Stimulated activated CD4-positive, alpha-beta T cell treated with anti-CD3 and anti-CD28 coated beads, Interleukin-4, amount 100 ng/mL, for 24 hours (primary cell): ENCODE data around the gene GALNT18.
"Not testable (repeated sequence)": the region's sequence is repeated elsewhere in the genome, so short reads cannot be mapped to it uniquely, and the experiment has no call there.

Source experiments
- DNase-seq: peaks from one replicate; pipeline ENCODE4 v3.0.0-alpha.2; 2020

GALNT18 gene

DNA sequence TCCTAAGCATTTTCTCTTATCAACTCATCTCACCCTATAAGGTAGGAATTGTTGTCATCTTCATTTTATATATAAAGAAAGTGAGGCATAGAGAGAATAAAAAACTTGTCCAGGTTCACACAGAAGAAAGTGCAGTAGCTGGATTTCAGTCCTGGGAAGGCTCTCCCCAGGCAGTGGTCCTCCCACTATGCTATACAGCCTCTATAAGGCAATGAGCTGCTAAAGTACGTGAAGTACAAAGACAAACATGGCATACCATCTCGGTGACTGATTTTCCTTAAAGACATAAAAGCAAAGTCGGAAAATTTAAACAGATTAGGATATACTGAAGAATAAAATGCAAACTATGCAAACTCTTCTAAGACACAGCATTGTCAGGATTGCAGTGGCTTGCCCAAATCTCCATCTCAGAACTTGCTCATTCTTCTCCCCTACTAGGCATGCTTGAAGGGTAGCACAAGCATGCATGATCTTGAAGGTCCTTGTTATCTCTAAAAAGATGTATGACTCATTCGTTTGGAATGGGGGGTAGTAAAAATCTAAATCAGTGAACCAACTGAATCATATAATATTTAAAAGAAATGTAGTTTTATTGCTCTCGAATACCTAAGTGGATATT, 171.0 kb downstream of the GALNT18 start:
- no peak for DNase-seq

DNA sequence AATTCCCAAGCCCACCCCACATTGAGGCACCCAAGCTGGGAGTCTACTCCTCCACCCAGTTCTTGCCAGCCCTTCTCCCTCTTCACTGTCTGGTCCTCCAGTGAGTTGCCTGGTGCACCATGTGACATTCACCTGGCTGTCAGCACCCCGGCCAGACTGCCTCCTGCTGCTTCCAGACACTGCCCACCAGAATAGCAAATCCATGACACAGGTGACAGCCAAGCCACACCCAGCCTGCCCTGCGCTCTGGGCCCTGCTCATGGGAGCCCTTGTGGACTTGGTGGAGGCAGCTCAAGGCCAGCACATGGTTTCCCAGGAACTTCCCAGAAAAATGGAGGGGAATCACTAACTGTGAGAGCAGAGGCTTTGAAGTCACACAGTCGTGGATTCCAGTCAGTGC, 172.5 kb downstream of the GALNT18 start:
- no peak for DNase-seq

GRCh38 chr11:11448626-11449025, 173.2 kb downstream of the GALNT18 start:
- DNase-seq = no peak

- DNase-seq = not testable (repeated sequence)
These were observed 174.2 kb downstream of the GALNT18 start for GRCh38 chr11:11447601-11448000.

GRCh38 chr11:11446967-11447366, 174.8 kb downstream of the GALNT18 start:
- DNase-seq = no peak

DNA sequence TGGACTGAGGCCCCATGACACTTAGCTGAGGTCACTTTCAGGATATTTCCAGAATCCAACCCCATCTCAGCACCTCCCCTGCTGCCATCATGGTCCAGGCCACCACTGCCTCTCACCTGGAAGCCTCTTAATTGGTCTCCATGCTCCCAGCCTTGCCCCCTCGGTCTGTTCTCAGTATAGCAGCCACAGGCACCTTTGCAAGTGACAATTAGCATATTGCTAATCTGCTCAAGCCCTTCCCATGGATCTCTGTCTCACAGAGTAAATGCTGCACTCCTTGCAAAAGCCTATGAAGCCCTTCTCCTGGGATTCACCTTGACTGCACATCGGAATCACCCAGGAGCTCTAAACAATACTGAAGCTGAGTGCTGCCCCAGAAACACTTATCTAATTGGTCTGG, 175.2 kb downstream of the GALNT18 start:
- DNase-seq = no peak

- no peak for DNase-seq
These were observed 176.2 kb downstream of the GALNT18 start for GRCh38 chr11:11445441-11446185.

DNA sequence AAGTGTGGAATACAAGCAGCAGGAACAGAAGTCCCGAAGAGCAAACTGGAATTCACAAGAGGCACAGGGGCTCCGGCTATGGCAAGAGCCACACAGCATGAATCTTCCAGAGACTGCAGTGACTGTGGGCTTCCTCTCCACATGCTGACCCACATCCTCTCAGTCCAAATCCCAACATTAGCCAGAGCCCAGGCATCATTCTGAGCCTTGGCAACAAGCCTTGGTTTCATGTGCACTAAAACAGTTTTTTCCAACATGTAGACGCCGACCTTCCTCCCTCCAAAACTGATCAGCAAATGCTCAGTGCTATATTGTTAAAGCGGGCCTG, 177.0 kb downstream of the GALNT18 start:
- DNase-seq = no peak

GRCh38 chr11:11444027-11444803, 177.6 kb downstream of the GALNT18 start:
- no peak for DNase-seq

DNA sequence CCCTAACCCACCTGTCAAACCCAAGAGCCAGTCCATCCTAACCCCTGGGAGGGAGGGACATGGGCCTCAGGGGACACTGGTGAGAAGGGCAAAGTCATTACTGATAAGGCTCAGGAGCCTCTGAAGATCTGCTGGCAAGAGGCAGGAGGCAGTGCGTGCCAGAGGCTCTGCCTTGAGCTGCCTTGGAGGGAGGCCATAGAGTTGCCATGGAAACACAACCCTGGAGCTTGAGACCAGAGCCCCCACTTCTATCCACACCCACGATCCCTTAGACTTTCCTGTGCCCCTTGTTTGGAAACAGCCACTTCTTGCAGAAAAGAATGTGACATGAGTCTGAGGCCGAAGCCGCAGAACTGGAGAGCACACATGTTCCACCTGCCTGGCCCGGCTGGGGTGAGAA, 179.0 kb downstream of the GALNT18 start:
- DNase-seq = no peak

GRCh38 chr11:11441516-11441915, 180.3 kb downstream of the GALNT18 start:
- no peak for DNase-seq

- DNase-seq = no peak
These were observed 180.7 kb downstream of the GALNT18 start for GRCh38 chr11:11441091-11441490.

DNA sequence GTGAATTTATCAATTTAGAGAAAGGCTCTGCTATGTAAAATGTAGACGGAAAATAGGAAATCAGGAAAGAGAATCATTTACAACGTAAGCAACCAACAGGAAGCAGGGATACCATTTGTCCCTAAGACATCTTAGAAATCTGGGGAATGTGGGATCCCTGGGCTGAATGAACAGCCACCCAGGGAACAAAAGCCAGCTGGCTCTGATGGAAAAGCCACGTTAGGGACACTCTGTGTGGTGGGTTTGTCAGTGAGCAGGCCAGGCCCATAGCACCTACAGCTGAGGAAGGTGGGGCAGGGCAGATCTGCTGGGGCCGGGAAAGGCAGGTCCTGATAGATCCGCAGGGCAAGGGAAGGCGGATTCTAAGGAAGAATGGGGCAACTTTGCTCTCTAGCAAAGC, 181.7 kb downstream of the GALNT18 start:
- DNase-seq = no peak

DNA sequence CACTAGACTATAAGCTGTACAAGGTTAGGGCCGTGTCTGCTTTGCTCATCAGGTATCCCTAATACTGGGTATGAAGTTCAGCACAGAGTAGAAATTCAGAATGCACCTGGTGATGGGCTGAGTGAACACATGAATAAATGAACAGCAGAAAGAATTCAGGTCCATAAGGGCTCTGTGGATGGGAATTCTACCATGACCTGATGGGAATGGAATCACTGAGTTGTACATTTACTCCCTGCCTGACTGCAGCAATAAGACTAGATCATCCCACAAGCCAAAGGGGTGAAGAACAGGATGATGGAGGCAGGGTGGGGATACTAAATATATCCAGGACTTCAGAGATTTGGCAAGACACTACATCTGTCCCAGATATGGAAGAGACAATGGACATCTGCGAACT, 182.2 kb downstream of the GALNT18 start:
- DNase-seq = no peak

GRCh38 chr11:11436715-11437313, 185.0 kb downstream of the GALNT18 start:
- no peak for DNase-seq

GRCh38 chr11:11435635-11436034, 186.2 kb downstream of the GALNT18 start:
- DNase-seq = no peak

GRCh38 chr11:11433960-11434359, 187.8 kb downstream of the GALNT18 start:
- DNase-seq = no peak

DNA sequence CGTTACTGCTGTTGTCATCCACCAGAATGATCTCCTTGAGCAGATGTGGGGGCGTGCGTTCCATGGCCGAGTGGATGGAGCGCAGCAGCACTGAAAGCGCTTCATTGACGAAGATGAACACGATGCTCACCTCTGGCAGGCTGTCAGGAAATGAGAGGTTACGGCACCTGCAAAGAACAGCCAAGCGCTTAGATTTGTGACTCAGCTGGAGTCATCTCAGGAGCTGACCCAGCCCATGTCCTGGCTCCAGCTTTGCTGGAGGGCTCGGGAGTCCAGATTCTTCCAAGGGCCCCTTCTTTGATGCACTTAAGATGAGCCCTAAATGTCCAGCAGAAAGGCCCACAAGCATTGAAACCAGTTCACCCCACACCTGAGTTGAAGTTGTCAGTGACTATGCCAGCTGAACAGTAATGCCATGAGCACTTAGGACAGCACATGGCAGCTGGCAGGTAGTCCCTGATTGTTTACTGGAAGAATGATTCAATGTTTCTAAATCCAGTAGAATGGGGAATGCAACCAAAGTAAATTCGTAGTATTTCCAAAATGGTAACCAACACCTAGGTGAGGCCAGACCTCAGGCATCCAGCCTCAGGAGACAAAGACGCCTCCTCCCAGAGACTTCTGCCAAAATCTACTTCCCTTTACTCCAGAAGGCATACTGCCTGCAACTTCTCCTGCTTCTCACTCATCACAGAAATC, 189.0 kb downstream of the GALNT18 start:
- DNase-seq = no peak

DNA sequence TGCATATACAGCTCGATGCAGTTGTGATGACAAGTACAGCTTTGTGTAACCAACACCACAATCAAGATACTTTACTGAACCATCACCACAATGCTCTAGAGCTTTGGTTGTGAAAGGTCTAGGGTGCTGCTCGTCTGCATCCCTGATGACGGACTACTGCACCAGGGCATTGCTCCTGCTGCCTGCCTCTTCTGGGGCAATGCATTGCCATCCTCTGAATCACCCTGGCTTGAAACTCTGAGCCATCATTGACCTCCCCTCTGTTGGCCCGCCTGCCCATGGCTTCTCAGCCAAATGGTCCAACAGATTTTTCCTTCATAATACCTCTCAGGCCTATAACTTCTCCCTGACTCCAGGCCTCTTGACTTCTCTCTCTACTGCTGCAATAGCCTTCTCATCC, 191.4 kb downstream of the GALNT18 start:
- no peak for DNase-seq

DNA sequence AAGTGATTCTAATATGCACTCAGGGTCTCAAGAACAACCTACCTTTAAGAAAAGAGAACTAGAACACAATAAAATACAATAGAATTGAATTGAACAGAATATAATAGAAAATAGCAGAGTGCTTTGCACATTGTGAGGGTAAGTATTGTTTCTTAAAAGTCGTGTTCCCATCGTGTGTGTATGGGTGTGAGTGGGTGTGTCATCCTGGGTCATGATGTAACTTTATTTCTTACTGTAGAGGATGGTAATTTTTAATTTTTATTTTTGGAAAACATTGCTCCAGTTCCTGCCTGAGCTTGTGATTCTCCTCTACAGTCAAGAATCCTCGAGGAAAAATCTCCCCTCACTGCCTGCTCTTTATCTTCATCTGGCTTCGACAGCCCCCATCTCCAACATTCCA, 193.1 kb downstream of the GALNT18 start:
- no peak for DNase-seq

DNA sequence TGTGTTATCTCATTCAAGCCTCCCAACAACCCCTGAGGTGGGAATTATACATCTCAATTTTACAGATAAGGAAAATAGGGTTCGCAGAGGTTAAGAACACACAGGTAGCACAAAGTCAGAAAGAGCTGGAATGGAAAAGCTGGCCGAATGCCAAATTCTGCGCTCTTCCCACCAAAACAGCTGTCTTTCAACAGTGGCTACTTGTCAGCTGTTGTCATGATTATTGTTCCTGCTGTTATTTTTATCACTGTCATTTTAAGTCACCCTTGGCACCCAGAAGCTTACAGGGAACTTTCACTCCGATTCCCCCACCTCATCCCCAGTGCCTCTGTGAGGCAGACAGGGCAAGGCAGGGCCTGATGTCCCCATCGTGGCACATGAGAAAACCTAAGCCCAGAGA, 194.3 kb downstream of the GALNT18 start:
- no peak for DNase-seq

- no peak for DNase-seq
These were observed 194.7 kb downstream of the GALNT18 start for GRCh38 chr11:11427140-11427539.
